Ovary (tissue), 3 donors: ENCODE results near the gene TRIM41.

Experiments used
- EP300 ChIP-seq: sonication (generic); formaldehyde crosslinking; IDR thresholded peaks from one replicate; pipeline ENCODE4 v1.6.1; 2017; ENCODE audit warnings: antibody characterized with exemption
- TF ChIP-seq, protein P1 (sequence below), 3 donors: fragments of 450-650 bp in 2 of 3; fragments of 200-600 bp in 1 of 3; IDR thresholded peaks; one replicate each; pipeline versions ENCODE4 v1.5.1 to v1.8.0; 2016 to 2022; ENCODE audit warnings: antibody characterized with exemption in 3 of 3, mild to moderate bottlenecking in 1 of 3
- donor health status: DM: no; HTN: no; CAD: no.

DNA sequence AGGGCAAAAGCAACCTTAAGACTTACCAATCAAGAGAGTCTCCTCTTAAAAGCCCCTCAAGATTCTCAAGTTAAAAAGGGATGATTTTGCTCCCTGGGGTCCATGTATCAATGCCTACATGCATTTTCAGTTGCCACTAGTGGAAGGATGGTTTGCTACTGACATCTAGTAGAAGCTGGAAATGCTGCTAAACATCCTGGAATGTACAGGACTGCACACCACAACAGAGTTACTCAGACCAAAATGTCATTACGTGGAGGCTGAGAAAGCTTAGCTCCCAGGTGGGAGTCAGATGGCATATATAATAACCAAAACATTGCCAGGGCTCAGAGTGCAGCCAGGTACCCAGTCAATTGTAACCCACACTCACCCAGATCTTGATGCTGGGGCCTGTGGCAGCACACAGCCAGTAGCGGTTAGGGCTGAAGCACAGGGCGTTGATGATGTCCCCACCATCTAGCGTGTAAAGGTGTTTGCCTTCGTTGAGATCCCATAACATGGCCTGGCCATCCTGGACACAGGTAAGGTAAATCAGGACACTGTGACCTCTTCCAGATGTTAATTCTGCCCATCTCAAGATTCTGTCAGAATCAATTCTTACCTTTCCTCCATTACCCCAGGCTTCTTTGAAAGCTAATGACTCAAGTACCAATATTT is 14.8 kb downstream of the TRIM41 start:
- TF ChIP-seq, protein P1, sequence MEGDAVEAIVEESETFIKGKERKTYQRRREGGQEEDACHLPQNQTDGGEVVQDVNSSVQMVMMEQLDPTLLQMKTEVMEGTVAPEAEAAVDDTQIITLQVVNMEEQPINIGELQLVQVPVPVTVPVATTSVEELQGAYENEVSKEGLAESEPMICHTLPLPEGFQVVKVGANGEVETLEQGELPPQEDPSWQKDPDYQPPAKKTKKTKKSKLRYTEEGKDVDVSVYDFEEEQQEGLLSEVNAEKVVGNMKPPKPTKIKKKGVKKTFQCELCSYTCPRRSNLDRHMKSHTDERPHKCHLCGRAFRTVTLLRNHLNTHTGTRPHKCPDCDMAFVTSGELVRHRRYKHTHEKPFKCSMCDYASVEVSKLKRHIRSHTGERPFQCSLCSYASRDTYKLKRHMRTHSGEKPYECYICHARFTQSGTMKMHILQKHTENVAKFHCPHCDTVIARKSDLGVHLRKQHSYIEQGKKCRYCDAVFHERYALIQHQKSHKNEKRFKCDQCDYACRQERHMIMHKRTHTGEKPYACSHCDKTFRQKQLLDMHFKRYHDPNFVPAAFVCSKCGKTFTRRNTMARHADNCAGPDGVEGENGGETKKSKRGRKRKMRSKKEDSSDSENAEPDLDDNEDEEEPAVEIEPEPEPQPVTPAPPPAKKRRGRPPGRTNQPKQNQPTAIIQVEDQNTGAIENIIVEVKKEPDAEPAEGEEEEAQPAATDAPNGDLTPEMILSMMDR (IDR thresholded peaks at IDR 0.05): no peak
- TF ChIP-seq EP300: no peak
